HepG2 (cell line): ENCODE data around the gene TM4SF4. TPM values are rescaled to one million over a fixed set of nuclear protein-coding genes. Genes with fewer than 3 reads are reported as not detected.

Source experiments
- ATF2 ChIP-seq: sonication (generic); formaldehyde crosslinking; IDR thresholded peaks from 2 replicates; pipeline ENCODE4 v1.4.0; 2020; ENCODE audit warnings: missing genetic modification reagents
- CBX1 ChIP-seq: IDR thresholded peaks from one replicate; pipeline ENCODE4 v1.6.1; 2016; ENCODE audit warnings: antibody characterized with exemption, low read depth
- FOXO1 ChIP-seq: sonication (generic); formaldehyde crosslinking; IDR thresholded peaks from 2 replicates; pipeline ENCODE4 v1.4.0; 2020; ENCODE audit warnings: missing genetic modification reagents
- GFI1 ChIP-seq: sonication (generic); formaldehyde crosslinking; IDR thresholded peaks from 2 replicates; pipeline ENCODE4 v1.5.0; 2020; ENCODE audit warnings: missing genetic modification reagents, mild to moderate bottlenecking, borderline replicate concordance
- HNF4A ChIP-seq: sonication (generic); formaldehyde crosslinking; IDR thresholded peaks from 2 replicates; pipeline ENCODE4 v1.4.0; 2020; ENCODE audit warnings: missing genetic modification reagents
- KAT7 ChIP-seq: IDR thresholded peaks from 2 replicates; pipeline ENCODE4 v1.6.1; 2018; ENCODE audit warnings: borderline replicate concordance, missing compliant biosample characterization
- KDM5A ChIP-seq: fragments of 200-600 bp; sonication (generic); IDR thresholded peaks from 2 replicates; pipeline ENCODE4 v1.7.0; 2018; ENCODE audit warnings: antibody characterized with exemption, mild to moderate bottlenecking, low read length, borderline replicate concordance
- MAFF ChIP-seq: IDR thresholded peaks from 2 replicates; pipeline ENCODE4 v1.6.1; 2011; ENCODE audit warnings: low read depth, low read length, improper control_type of control experiment
- PAX8 ChIP-seq: sonication (generic); formaldehyde crosslinking; IDR thresholded peaks from 2 replicates; pipeline ENCODE4 v1.8.0; 2022; ENCODE audit warnings: mild to moderate bottlenecking, missing genetic modification reagents, borderline replicate concordance
- REPIN1 ChIP-seq: sonication (generic); formaldehyde crosslinking; IDR thresholded peaks from 2 replicates; pipeline ENCODE4 v1.8.0; 2022; ENCODE audit warnings: missing genetic modification reagents, low read depth, mild to moderate bottlenecking, borderline replicate concordance
- SMAD3 ChIP-seq: sonication (generic); formaldehyde crosslinking; IDR thresholded peaks from 2 replicates; pipeline ENCODE4 v1.4.0; 2020; ENCODE audit warnings: missing genetic modification reagents
- SOX5 ChIP-seq: IDR thresholded peaks from 2 replicates; pipeline ENCODE4 v1.6.1; 2016; ENCODE audit warnings: borderline replicate concordance
- TCF7 ChIP-seq: sonication (generic); IDR thresholded peaks from 2 replicates; pipeline ENCODE4 v1.6.1; 2016; ENCODE audit warnings: antibody characterized with exemption, low read depth
- YEATS2 ChIP-seq: sonication (generic); formaldehyde crosslinking; IDR thresholded peaks from 2 replicates; pipeline ENCODE4 v1.4.0; 2020; ENCODE audit warnings: missing genetic modification reagents, borderline replicate concordance
- ZFP36L1 ChIP-seq: sonication (generic); formaldehyde crosslinking; IDR thresholded peaks from 2 replicates; pipeline ENCODE4 v1.8.0; 2022; ENCODE audit warnings: mild to moderate bottlenecking, missing genetic modification reagents, moderate library complexity
- ZNF280B ChIP-seq: sonication (generic); formaldehyde crosslinking; IDR thresholded peaks from 2 replicates; pipeline ENCODE4 v1.5.0; 2020; ENCODE audit warnings: missing genetic modification reagents, mild to moderate bottlenecking, borderline replicate concordance
- ZNF292 ChIP-seq: sonication (generic); formaldehyde crosslinking; IDR thresholded peaks from 2 replicates; pipeline ENCODE4 v1.8.1; 2022; ENCODE audit warnings: mild to moderate bottlenecking, low read depth, missing genetic modification reagents, borderline replicate concordance
- ZNF337 ChIP-seq: sonication (generic); formaldehyde crosslinking; IDR thresholded peaks from 2 replicates; pipeline ENCODE4 v1.5.1; 2020; ENCODE audit warnings: missing genetic modification reagents, low read depth, mild to moderate bottlenecking, borderline replicate concordance
- polyA plus RNA-seq, 8 experiments: library from polyadenylated mRNA; depleted of rRNA in 3 of 8; stranded (reverse) in 7 of 8; unstranded in 1 of 8; fragments of >200 nt; fragmentation: Illumina TruSeq in 4 of 8; extraction: Trizol in 4 of 8; gene quantifications; 2 replicates each; pipeline versions ENCODE4 v1.2.1 to v1.2.3, GENCODE V29; 2011 to 2016; ENCODE audit warnings: low read depth in 4 of 8, missing spikeins in 1 of 8, mixed read lengths in 1 of 8; ENCODE audit not compliant: insufficient read depth in 1 of 8
- total RNA-seq, 5 experiments: library from RNA; depleted of rRNA; stranded (reverse); fragments of >200 nt; fragmentation: Illumina TruSeq; extraction: Trizol; gene quantifications; 2 replicates each; pipeline ENCODE4 v1.2.3, GENCODE V29; 2016; ENCODE audit warnings: low read depth in 1 of 5
- TF ChIP-seq, protein P1 (sequence below): IDR thresholded peaks from 2 replicates; pipeline ENCODE4 v1.6.1; 2018; ENCODE audit warnings: missing genetic modification reagents
- TF ChIP-seq, protein P2 (sequence below), 2 experiments: sonication (generic) in 1 of 2; formaldehyde crosslinking in 1 of 2; IDR thresholded peaks; 2 replicates each; pipeline versions ENCODE4 v1.4.0 to v1.6.1; 2018 to 2020; ENCODE audit warnings: missing genetic modification reagents in 2 of 2, borderline replicate concordance in 1 of 2, low read depth in 1 of 2, mild to moderate bottlenecking in 1 of 2, missing biosample characterization in 1 of 2
- TF ChIP-seq, protein P3 (sequence below): conservative IDR thresholded peaks from 2 replicates; pipeline ENCODE4 v1.6.1; 2018; ENCODE audit warnings: missing genetic modification reagents

TM4SF4 gene
- total and polyA plus RNA-seq, 2 of the 13 experiments (the other 11 are each of a cell fraction or from before 2014, with no cell fraction given): 0.63 to 0.95 TPM

DNA sequence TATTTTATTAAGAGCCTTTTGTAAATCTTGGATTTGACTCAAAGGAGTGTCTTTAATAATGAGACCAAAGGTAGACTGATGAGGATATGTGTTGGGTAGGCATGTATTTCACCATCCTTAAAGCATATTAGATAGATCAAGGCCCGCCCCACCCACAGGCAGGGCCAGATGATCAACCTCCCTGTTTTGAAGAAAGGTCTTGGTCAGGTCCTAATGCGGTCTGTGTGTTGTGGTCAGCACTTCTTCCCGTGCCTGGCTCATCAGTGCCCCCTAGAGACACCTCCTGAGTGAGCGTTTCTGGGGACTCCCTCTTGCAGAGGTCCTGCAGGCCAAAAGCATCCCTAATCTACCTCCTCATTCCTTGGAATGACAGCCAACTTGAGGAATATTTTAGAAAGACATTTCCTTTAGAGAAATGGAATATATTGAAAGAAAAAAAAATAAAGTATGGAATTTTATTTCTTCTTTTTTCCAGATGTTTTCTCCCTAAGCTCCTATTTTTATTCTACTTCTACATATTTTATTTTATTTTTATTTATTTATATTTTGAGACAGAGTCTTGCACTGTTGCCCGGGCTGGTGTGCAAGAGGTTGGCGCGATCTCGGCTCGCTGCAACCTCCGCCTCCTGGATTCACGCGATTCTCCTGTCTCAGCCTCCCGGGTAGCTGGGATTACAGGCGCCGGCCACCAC lies 6.0 kb downstream of the TM4SF4 start (continued):
- TF ChIP-seq ATF2 (CRISPR knock-in tag) (peak; percentile 71), REPIN1 (CRISPR knock-in tag) (peak; percentile 29; the same call in 1 of the 2 replicates), HNF4A (CRISPR knock-in tag) (peak; percentile 25; the same call in 1 of the 2 replicates), ZFP36L1 (CRISPR knock-in tag) (no peak), KDM5A (no peak), SOX5 (peak; percentile 50; the same call in 1 of the 2 replicates), GFI1 (CRISPR knock-in tag) (peak; percentile 51; the same call in 1 of the 2 replicates), FOXO1 (CRISPR knock-in tag) (peak; percentile 78), ZNF292 (CRISPR knock-in tag) (no peak), ZNF280B (CRISPR knock-in tag) (no peak), SMAD3 (CRISPR knock-in tag) (peak; percentile 79; the same call in 1 of the 2 replicates), KAT7 (CRISPR knock-in tag) (peak; percentile 80; the same call in 1 of the 2 replicates), MAFF (peak; percentile 84), CBX1 (no peak), YEATS2 (CRISPR knock-in tag) (peak; percentile 46; the same call in 1 of the 2 replicates), ZNF337 (CRISPR knock-in tag) (no peak), TCF7 (peak; percentile 57), PAX8 (CRISPR knock-in tag) (0 out of 2 replicates have a peak, but pooled peaks have one; percentile 32)
- TF ChIP-seq, protein P1, sequence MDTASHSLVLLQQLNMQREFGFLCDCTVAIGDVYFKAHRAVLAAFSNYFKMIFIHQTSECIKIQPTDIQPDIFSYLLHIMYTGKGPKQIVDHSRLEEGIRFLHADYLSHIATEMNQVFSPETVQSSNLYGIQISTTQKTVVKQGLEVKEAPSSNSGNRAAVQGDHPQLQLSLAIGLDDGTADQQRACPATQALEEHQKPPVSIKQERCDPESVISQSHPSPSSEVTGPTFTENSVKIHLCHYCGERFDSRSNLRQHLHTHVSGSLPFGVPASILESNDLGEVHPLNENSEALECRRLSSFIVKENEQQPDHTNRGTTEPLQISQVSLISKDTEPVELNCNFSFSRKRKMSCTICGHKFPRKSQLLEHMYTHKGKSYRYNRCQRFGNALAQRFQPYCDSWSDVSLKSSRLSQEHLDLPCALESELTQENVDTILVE: peak; percentile 75; the same call in 1 of the 2 replicates
- TF ChIP-seq, protein P2, sequence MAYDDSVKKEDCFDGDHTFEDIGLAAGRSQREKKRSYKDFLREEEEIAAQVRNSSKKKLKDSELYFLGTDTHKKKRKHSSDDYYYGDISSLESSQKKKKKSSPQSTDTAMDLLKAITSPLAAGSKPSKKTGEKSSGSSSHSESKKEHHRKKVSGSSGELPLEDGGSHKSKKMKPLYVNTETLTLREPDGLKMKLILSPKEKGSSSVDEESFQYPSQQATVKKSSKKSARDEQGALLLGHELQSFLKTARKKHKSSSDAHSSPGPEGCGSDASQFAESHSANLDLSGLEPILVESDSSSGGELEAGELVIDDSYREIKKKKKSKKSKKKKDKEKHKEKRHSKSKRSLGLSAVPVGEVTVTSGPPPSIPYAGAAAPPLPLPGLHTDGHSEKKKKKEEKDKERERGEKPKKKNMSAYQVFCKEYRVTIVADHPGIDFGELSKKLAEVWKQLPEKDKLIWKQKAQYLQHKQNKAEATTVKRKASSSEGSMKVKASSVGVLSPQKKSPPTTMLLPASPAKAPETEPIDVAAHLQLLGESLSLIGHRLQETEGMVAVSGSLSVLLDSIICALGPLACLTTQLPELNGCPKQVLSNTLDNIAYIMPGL (CRISPR knock-in tag; IDR thresholded peaks at IDR 0.05; ENCODE audit: borderline replicate concordance in 1 of 2, low read depth in 1 of 2): peak; percentile 40 to 78; a peak in 3 of 4 replicates
- TF ChIP-seq, protein P3, sequence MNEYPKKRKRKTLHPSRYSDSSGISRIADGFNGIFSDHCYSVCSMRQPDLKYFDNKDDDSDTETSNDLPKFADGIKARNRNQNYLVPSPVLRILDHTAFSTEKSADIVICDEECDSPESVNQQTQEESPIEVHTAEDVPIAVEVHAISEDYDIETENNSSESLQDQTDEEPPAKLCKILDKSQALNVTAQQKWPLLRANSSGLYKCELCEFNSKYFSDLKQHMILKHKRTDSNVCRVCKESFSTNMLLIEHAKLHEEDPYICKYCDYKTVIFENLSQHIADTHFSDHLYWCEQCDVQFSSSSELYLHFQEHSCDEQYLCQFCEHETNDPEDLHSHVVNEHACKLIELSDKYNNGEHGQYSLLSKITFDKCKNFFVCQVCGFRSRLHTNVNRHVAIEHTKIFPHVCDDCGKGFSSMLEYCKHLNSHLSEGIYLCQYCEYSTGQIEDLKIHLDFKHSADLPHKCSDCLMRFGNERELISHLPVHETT (CRISPR knock-in tag): no peak
